Esophagus muscularis mucosa (tissue), 3 donors: ENCODE measurements around the gene OR2L2.

Source experiments
- POLR2AphosphoS5 ChIP-seq, 2 donors: sonication (generic); formaldehyde crosslinking; IDR thresholded peaks; one replicate each; pipeline ENCODE4 v1.6.1; 2017; ENCODE audit warnings: antibody characterized with exemption in 2 of 2
- TF ChIP-seq, protein P1 (sequence below), 3 experiments: fragments of 200-600 bp in 2 of 3; fragments of 450-650 bp in 1 of 3; sonication (generic) in 2 of 3; IDR thresholded peaks; one replicate each; pipeline ENCODE4 v1.5.1; 2017 to 2019; ENCODE audit warnings: antibody characterized with exemption in 3 of 3, mild to moderate bottlenecking in 2 of 3, moderate library complexity in 1 of 3

DNA sequence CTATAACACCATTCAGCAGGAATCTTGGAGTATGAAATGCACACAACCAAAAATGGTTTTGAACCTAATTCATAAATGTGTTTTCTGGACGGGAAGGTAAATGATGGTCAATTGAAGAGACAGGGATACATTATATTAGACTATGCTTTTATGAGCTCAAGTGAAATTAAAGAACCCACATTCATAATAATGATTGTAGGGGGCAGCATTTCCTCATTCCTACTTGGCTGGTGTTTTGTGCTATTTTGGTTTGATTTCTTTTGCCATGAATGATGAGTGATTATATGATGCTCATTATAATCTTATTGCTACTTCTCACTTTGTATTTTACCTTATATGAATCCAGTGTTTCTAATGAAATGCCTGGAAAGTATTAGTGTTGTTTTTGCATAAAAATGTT lies 17.1 kb downstream of the OR2L2 start:
- TF ChIP-seq, protein P1, sequence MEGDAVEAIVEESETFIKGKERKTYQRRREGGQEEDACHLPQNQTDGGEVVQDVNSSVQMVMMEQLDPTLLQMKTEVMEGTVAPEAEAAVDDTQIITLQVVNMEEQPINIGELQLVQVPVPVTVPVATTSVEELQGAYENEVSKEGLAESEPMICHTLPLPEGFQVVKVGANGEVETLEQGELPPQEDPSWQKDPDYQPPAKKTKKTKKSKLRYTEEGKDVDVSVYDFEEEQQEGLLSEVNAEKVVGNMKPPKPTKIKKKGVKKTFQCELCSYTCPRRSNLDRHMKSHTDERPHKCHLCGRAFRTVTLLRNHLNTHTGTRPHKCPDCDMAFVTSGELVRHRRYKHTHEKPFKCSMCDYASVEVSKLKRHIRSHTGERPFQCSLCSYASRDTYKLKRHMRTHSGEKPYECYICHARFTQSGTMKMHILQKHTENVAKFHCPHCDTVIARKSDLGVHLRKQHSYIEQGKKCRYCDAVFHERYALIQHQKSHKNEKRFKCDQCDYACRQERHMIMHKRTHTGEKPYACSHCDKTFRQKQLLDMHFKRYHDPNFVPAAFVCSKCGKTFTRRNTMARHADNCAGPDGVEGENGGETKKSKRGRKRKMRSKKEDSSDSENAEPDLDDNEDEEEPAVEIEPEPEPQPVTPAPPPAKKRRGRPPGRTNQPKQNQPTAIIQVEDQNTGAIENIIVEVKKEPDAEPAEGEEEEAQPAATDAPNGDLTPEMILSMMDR (IDR thresholded peaks at IDR 0.05): no peak
- TF ChIP-seq POLR2AphosphoS5 (IDR thresholded peaks at IDR 0.05): no peak
